22Rv1 (cell line): ENCODE data around the gene C2orf76.

Source experiments
- ZFX ChIP-seq: fragments of 450-650 bp; IDR thresholded peaks from 2 replicates; pipeline ENCODE4 v1.6.1; 2017; ENCODE audit warnings: antibody characterized with exemption, borderline replicate concordance
- TF ChIP-seq, protein P1 (sequence below): fragments of 450-650 bp; IDR thresholded peaks from 2 replicates; pipeline ENCODE4 v1.5.1; 2017; ENCODE audit warnings: mild to moderate bottlenecking

- TF ChIP-seq, protein P1, sequence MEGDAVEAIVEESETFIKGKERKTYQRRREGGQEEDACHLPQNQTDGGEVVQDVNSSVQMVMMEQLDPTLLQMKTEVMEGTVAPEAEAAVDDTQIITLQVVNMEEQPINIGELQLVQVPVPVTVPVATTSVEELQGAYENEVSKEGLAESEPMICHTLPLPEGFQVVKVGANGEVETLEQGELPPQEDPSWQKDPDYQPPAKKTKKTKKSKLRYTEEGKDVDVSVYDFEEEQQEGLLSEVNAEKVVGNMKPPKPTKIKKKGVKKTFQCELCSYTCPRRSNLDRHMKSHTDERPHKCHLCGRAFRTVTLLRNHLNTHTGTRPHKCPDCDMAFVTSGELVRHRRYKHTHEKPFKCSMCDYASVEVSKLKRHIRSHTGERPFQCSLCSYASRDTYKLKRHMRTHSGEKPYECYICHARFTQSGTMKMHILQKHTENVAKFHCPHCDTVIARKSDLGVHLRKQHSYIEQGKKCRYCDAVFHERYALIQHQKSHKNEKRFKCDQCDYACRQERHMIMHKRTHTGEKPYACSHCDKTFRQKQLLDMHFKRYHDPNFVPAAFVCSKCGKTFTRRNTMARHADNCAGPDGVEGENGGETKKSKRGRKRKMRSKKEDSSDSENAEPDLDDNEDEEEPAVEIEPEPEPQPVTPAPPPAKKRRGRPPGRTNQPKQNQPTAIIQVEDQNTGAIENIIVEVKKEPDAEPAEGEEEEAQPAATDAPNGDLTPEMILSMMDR = no peak
- no peak for TF ChIP-seq ZFX
These were observed 74.4 kb downstream of the C2orf76 start for GRCh38 chr2:119292226-119292625.
